HG02885 (cell line): Measurements from ENCODE around the gene VPS13A.
"Not testable (repeated sequence)": the region's sequence is repeated elsewhere in the genome, so short reads cannot be mapped to it uniquely, and the experiment has no call there.

Source experiments
- ATAC-seq: cut with Tn5 transposase; IDR thresholded peaks from one replicate; pipeline ENCODE4 v1.9.1; 2021; ENCODE audit warnings: mild to moderate bottlenecking; ENCODE audit not compliant: unreplicated experiment, poor library complexity

Gene VPS13A

DNA sequence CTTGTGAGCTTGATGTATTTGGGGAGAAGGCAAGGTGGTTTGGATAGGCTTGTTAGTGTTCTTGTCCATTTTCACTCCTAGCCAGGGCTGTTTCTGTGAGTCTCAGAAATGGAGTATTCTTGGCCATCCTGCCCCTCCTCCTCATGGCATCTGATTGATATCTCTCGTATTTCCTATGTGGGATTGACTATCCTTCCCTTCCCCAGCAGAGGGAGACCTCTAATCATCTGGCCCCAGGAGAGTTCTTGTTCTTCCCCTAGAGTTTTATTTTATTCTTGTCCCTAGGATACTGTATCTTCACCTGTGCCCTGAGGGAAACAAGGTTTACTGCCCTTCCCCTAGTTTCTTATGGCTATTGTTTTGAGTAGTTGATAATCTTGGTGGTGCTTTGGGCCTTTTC is 114.4 kb downstream of the VPS13A start:
- ATAC-seq, result no peak

DNA sequence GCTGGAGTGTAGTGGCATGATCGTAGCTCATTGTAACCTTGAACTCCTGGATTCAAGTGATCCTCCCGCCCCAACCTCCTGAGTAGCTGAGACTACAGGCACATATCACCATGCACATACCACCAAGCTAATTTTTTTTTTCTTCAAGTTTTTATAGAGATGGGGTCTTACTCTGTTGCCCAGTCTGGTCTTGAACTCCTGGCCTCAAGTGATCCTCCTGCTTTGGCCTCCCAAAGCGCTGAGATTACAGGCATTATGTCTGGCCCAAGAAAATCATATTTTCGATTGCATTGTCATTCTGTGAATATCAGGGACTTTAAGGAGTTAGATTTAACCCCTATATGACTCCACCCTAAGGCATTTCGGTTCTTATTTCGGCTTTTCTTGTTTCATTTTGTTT is 116.6 kb downstream of the VPS13A start:
- ATAC-seq, result no peak

DNA sequence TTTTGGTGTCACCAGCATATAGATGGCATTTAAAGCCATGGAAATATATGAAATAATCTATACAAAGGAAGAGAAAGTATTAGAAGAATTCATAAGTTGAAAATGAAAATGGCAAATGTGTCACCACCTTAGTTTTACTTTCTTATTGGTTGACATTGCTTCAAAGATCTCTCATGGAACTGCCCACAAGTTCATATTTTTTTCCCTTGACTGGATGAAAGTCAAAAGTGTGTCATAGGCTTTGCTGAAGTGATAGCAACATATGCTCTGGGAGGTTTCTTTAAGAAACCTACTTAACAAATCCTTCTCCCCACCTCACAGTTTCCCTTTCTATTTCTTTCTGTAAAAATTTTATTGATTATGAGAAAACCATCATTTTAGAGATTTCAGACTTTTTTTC is 127.2 kb downstream of the VPS13A start:
- no peak for ATAC-seq

DNA sequence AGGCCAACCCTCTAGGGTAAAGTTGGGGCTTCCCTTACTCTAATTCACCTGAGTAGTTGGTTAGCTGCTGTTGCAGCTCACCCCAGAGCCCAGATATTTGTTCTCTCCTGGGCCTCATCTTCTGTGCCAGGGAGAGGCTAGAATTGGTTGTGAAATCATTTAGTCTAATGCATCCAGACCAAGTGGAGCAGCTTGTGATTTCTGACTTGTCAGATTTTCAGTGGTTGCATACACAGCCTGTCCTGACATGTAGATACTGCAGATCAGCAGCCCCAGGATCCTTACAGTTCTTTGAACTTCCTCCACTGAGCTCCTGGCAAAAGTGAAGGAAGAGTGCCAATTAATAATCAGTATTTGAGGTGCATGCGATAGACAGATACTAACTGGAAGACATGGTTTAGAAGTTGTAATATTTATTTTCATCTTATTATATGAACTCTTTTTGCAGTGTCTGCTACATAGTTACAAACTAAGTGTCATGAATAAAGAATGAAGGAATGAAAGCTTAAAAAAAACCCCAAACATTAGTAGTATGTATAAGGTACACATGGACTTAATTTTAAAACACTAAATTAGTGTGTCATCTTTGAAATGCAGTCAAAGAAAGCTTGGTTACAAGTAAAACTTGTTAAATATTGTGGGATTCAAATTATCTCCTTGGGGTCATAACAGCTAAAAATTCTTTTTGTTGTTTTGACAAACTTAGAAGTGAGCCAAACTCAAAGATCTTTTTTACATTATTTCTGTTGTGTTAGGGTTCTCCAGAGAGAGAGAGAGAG is 128.5 kb downstream of the VPS13A start:
- ATAC-seq, result no peak

DNA sequence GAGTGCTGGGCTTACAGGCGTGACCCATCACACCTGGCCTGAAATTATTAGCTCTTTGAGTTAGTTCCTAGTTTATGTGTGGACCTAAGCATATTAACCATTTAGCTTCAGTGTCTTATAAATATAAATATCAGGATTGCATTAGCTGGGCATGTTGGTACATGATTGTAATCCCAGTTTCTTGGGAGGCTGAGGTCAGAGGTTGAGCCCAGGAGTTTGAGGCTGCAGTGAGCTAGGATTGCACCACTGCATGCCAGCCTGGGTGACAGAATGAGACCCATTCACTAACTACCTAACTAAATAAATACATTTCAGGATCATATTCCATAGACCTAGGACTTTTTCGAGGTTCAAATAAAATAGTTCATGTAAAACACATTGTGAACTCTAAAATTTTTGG is 129.8 kb downstream of the VPS13A start:
- ATAC-seq, result no peak

DNA sequence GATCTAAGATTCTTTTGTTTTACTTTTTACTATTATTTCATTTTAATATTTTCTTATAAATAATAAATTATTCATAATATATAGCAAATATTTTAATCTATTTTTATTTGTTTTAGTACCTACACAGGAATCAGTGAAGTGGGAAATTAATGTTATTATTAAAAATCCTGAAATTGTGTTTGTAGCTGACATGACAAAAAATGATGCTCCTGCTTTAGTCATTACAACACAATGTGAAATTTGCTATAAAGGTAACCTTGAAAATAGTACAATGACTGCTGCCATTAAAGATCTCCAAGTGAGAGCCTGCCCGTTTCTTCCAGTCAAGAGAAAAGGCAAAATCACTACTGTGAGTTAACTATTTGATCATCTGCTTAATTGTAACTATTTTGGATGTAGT is 138.7 kb downstream of the VPS13A start:
- no peak for ATAC-seq

DNA sequence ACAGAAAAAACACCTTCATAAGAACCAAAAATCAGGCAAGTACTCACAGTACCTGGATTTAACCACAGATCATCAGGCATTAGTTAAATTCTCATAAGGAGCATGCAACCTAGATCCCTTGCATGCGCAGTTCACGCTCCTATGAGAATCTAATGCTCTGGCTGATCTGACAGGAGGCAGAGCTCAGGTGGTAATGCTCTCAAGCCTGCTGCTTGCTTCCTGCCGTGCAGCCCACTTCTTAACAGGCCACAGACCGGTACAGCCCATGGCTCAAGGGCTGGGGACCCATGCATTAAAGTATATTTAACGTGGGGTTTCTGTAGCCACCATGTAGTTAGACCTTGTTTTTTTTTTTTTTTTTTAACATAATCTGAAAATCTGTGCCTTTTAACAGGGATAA is 147.7 kb downstream of the VPS13A start:
- no peak for ATAC-seq

DNA sequence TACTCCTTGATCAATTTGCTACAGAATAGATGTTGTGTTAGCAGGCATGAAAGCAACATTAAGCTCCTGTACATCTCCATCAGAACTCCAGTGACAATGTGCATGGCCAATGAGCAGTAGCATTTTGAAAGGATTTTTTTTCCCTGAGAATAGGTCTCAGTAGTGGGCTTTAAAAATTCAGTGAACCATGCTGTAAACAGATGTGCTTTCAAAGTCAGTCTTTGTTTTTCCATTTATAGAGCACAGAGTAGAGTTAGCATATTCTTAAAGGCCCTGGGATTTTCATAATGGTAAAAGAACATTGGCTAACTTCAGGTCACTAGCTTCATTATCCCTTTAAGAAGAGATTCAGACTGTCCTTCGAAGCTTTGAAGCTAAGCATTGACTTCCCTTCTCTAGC is 150.8 kb downstream of the VPS13A start:
- no peak for ATAC-seq

DNA sequence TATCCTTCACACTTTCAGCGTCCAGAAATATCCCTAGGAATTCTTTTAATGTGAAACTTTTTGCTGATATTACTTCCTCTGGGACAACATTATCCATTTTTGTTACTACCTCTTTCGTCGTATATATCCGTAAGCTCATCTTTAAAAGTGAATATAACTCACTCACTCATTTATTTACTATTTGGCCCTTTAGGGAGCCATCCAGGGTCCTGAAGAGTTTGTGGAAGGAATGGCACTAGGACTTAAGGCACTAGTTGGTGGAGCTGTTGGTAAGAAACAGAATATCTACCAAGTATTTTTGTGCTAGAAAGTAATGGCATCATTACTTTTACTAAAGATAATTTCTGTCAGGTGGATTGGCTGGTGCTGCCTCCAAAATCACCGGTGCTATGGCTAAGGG is 192.7 kb downstream of the VPS13A start:
- no peak for ATAC-seq

DNA sequence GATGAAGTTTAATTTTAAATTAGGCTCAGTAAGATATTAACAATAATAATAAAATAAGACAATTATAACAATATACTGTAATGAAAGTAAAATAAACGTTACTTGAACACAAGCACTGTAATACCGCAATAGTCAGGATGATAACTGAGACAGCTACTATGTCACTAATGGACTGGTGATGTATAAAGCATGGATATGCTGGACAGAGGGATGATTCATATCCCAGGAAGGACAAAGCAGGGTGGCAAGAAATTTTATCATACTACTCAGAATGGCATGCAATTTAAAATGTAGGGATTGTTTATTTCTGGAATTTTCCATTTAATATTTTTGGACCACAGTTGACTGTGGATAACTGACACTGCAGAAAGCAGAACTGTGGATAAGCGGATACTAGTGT is 196.9 kb downstream of the VPS13A start:
- ATAC-seq, result no peak

DNA sequence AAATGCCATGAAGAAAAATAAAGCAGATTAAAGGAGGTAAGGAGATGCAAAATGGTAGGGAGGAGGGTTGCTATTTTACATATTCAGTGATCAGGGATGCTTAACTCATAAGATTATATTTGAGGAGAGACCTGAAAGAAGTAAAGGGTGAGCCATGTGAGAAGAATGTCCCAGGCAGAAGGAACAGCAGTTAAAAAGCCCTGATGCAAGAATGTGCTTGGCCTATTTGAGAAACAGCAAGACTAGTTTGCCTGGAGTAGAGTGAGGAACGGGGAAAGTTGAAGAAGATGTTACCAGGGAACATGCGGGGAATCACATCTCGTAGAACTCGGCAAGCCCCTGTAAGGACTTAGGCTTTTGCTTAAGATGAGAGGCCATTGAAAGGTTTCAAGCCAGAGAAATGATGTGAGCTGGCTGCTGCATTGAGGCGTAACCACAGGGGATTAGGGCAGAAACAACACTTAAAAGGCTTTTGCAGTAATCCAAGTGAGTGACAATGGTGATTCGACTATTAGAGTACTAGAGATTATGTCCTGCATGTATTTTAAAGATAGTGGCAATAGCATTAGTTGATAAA is 198.7 kb downstream of the VPS13A start:
- no peak for ATAC-seq

DNA sequence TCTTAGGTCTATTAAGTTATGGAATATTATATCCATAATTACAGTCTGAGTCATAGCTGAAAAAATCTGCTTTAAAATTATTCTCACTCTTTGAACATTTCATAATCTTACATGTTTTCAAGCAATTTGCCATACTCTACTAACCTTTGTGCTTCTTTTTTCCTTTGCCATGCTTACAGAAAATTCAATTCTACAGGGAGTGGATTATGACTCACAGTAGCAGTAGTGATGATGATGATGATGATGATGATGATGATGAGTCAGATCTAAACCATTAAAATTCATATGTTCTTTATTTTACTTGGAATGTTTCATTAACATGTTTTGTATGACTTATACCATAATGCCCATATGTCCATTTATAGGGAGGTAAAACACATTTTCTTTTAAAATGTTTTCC is 207.1 kb downstream of the VPS13A start:
- ATAC-seq, result no peak

DNA sequence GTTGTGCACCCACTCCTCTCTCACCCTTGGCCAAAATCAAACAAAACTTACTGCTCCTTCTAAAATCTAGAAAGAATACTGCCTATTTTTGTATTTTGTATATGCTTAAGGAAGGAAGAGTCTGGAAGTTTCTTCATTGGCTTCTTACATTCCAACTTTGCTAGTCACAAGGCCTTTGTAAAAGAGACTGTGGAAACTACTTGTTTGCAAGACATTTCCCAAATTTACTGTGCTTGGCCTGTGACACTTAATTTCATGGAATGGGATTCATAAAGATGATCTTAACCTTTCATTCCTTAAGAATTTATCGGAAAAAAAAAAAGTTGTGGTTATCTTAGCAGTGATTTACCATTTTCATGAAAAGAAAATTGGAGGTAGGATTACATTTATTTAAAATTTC is 208.9 kb downstream of the VPS13A start:
- no peak for ATAC-seq

DNA sequence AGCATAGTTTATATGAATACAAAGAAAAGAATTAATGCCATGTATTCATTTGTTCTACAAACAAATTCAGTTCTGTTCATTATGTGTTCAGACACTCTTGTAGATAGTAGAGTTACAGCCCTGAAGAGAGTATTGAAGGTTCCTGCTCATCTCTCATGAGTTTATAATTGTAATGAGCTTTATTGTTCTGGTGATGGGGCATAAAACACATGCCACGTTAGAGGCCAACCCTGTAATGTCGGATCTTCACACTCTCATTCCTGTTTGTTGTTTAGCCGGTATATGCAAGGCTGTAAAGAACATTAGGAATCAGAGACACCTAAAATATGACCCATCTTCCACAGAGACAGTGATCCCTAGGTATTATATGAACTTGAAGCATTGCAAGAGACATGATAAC is 214.5 kb downstream of the VPS13A start:
- no peak for ATAC-seq

DNA sequence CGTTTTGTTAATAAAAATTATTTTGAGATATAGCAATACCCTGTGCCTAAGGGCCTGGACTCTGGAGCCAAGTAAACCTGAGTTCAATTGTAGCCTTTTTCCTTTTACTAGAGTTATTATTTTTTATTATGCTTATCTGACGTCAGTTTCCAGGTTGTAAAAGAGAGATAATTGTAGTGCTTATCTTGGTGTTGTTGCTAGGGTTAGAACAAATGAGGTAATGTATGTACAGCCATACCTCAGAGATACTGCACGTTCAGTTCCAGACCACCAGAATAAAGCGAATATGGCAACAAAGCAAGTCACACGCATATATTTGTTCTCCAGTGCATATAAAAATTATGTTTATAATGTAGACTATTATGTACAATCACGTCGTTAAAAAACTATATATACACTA is 215.0 kb downstream of the VPS13A start:
- ATAC-seq, result no peak

DNA sequence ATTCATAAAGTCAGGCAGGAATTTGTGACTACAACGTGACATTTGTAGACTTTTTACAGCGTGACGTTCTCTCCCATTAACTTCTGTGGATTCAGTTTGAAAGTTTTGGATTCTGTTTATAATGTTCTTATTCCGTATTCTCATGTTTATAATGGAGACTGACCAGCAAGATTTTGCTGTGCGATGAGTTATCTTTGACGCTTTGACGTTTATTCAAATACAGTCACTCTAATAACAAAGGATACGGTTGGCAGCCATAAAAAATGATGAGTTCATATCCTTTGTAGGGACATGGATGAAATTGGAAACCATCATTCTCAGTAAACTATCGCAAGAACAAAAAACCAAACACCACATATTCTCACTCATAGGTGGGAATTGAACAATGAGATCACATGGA is 221.2 kb downstream of the VPS13A start:
- not testable (repeated sequence) for ATAC-seq

DNA sequence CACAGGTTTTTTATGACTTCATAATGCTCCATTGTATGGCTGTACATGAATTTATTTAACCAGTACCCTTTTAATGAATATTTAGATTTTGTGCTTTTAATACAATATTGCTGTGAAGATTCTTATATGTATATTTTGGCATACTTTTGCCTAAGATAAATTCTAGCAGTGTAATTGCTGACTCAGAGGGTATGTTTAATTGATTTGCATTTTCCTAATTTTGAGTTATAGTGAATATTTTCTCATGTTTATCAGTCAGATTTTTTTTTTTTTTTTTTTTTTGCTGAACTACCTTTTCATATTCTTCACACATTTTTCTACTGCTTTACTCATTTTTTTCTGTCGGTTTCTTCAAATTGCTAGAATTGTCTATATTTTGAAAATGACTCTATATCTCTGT is 222.6 kb downstream of the VPS13A start:
- ATAC-seq, result no peak

DNA sequence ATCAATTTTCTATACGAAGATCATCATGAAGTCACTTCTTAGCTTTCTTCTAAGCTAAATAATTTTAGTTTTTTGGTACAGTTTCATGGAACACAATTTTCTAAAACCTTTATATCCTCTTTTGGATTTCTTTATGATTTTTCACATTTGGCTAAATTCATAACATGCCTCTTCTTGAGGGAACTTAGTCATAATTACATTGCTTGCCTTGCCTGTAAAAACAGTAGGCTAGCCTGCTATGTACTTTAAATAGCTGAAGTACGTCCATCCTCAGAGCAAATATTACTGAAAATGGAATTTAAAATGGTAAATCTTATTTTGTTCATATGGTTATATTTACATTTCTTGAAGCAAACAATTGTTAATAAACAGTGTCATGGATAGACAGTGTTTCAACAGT is 225.0 kb downstream of the VPS13A start:
- ATAC-seq, result no peak

DNA sequence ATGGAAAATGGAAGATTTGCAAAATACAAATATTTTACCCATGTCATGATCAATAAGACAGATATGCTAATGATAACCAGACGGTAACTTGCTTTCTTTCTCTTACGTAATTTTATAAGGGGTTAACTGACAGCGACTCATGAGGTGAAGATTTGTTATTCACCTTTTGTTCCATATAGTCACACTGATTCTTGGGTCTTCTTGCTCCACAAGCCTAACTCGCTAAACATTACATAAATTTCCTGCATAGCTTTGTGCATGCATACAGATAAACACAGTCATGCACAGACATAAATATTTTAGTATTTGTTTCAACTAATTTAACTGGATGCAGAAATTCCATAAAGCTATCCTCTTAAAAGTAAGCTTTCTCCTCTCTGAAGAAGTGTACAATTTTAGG is 225.9 kb downstream of the VPS13A start:
- ATAC-seq, result no peak

DNA sequence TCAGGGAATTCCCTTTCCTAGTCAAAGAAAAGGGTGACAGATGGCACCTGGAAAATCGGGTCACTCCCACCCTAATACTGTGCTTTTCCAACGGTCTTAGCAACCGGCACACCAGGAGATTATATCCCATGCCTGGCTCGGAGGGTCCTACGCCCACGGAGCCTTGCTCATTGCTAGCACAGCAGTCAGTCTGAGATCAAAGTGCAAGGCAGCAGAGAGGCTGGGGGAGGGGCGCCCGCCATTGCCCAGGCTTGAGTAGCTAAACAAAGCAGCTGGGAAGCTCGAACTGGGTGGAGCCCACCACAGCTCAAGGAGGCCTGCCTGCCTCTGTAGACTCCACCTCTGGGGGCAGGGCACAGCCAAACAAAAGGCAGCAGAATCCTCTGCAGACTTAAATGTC is 231.2 kb downstream of the VPS13A start:
- not testable (repeated sequence) for ATAC-seq

DNA sequence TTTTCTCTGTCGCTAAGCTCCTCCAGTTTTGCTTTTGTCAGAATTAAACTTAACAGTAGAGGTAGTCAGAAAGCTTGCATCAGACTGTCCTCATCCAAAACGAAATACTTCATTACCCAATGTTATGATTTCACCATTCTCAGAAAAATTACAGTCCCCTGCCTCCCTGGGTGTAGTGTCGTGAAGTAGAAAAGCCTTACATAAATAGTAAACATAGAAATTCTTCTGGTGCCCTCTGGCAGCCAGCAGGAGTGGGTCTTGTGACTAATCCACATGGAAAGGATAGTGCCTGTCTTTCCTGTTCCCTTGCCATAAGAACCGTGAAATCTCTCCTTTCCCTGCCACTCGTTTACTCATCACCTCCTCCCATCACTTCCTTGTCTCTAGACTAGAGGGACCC is 240.2 kb downstream of the VPS13A start:
- ATAC-seq, result no peak

DNA sequence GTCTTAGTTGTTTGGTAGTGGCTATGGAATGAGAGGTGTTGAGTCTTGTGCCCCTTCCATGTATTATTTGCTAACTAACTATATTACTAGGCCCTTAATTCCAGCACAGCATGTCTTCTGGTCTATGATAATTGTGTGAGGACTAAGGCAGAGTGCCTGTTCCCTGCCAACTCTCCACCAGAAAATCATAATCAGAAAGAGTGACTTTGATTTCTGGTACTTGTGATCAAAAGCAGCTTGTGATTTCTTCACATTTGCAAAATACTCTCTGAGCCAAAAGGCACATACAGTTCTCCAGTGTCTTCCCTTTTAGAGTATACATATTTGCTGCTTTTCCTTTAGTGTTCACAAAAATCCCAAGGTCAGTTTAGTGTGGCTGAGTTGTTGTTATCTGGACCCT is 240.9 kb downstream of the VPS13A start:
- no peak for ATAC-seq
